DMS53 treated with DMSO at 0.1 percent for 48 hours (cell line): ENCODE measurements around the gene MDH1.
"Not testable (repeated sequence)": the region's sequence is repeated elsewhere in the genome, so short reads cannot be mapped to it uniquely, and the experiment has no call there.

ENCODE experiments used
- DNase-seq: peaks from one replicate; lab custom pipeline; 2025; ENCODE audit not compliant: unreplicated experiment; lab: John Stamatoyannopoulos, UW

MDH1 gene

GRCh38 chr2:63587814-63588384 is 864 bp upstream of the MDH1 start:
- no peak for DNase-seq

- DNase-seq = peak; percentile 23
Observed at GRCh38 chr2:63589148-63589958, 590 bp downstream of the MDH1 start.

GRCh38 chr2:63590626-63591408 is 2.1 kb downstream of the MDH1 start:
- DNase-seq = no peak

- DNase-seq = no peak
Observed at GRCh38 chr2:63591566-63592175, 2.9 kb downstream of the MDH1 start.

- no peak for DNase-seq
Observed at GRCh38 chr2:63594660-63595059, 5.9 kb downstream of the MDH1 start.

GRCh38 chr2:63596401-63596883 is 7.7 kb downstream of the MDH1 start:
- no peak for DNase-seq

- no peak for DNase-seq
Observed at GRCh38 chr2:63598981-63599380, 10.2 kb downstream of the MDH1 start.

GRCh38 chr2:63600881-63601460 is 12.2 kb downstream of the MDH1 start:
- no peak for DNase-seq

- DNase-seq = no peak
Observed at GRCh38 chr2:63604666-63605065, 15.9 kb downstream of the MDH1 start.

GRCh38 chr2:63608865-63609264 is 20.1 kb downstream of the MDH1 start:
- DNase-seq = not testable (repeated sequence)

- DNase-seq = no peak
Observed at GRCh38 chr2:63610525-63610924, 21.8 kb downstream of the MDH1 start.

GRCh38 chr2:63613391-63613901 is 24.7 kb downstream of the MDH1 start:
- no peak for DNase-seq

GRCh38 chr2:63614448-63614968 is 25.7 kb downstream of the MDH1 start:
- DNase-seq = no peak

GRCh38 chr2:63614983-63615945 is 26.5 kb downstream of the MDH1 start:
- no peak for DNase-seq

- DNase-seq = no peak
Observed at GRCh38 chr2:63617366-63617765, 28.6 kb downstream of the MDH1 start.

GRCh38 chr2:63619328-63619727 is 30.6 kb downstream of the MDH1 start:
- no peak for DNase-seq

GRCh38 chr2:63622751-63623150 is 34.0 kb downstream of the MDH1 start:
- DNase-seq = no peak

GRCh38 chr2:63623763-63624162 is 35.0 kb downstream of the MDH1 start:
- not testable (repeated sequence) for DNase-seq

GRCh38 chr2:63627866-63628265 is 39.1 kb downstream of the MDH1 start:
- no peak for DNase-seq
